Fibroblast of skin of right quadriceps (primary cell): ENCODE measurements around the gene STAT6.
A peak's percentile ranks its signal among the peaks of the same experiment; 100 is the strongest.

Experiments
- DNase-seq: peaks from one replicate; pipeline ENCODE4 v3.0.0-alpha.2; 2013

Gene STAT6

GRCh38 chr12:57111031-57111734 is at the start of gene STAT6:
TSS of gene STAT6 (minus strand) at chr12:57111362. CDS start at chr12:57108278, 3,084 bp downstream.
- peak; percentile 87 for DNase-seq

GRCh38 chr12:57160741-57161140 is 49.6 kb upstream of the STAT6 start:
- no peak for DNase-seq

GRCh38 chr12:57160040-57160439 is 48.9 kb upstream of the STAT6 start:
- no peak for DNase-seq

DNA sequence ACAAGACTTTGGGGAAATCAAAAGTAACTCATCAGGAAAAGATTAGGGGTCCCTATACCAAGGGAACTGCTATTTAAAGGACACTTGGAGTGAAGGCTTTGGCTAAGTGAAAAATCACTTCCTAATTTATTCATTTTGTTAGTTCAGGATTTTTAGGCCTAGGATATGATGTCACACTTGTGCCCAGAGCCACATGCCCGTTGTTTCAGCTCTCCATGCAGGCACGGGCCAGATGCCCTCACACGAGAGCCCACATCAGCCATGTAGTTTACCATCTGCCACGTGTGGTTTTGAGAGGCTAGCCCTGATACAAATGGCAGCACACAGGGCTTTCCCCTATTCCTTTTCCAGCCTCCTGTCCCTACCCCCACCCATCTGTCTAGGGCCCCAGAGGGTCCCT is 48.1 kb upstream of the STAT6 start:
- DNase-seq: no peak

DNA sequence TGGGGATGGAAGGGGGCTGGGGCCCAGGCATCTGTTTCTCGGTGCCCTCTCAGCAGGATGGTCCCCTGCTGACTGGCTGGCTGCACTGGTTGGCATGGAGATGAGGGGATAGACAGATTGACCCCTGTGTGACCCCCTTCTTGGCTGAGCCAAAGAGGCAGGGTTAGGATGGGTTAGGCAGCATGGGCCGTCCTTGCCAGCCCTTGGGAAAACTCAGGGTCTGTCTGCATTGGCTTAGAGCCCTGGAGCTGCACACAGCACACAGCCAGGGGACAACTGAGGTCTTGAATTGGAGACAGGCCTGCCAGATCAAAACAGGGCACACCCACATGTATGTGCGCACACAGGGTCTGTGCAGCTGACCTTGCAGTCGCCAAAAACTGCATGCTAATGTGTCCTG is 47.5 kb upstream of the STAT6 start:
- DNase-seq: no peak

- DNase-seq: no peak
Observed at GRCh38 chr12:57158186-57158585, 47.0 kb upstream of the STAT6 start.

GRCh38 chr12:57157588-57158173 is 46.5 kb upstream of the STAT6 start:
- no peak for DNase-seq

DNA sequence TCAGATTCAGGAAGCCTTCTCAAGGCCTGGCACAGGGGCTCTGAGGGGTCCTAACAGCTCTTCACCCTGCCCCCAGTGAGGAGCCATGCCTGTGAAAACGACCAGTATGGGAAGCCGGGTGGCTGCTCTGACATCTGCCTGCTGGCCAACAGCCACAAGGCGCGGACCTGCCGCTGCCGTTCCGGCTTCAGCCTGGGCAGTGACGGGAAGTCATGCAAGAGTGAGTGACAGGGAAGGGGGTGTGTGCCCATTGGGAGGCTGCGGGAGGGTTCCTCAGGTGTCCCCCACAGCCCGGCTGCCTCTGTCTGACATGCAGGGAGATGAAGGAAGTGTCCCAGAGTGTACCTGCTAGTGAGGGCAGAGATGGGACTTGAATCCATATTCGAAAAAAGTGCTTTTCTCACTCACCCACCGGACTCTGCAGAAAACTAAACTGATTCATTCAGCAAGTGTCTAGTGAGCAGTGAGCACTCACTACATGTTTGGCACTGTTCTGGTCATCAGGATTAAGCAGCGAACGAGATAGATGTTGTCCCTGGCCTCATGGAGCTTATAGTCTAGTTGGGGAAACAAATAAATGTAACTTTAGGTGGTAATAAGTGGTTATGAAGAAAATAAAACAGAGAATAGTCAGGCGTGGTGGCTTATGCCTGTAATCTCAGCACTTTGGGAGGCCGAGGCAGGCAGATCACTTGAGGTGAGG is 45.7 kb upstream of the STAT6 start:
- DNase-seq: no peak

DNA sequence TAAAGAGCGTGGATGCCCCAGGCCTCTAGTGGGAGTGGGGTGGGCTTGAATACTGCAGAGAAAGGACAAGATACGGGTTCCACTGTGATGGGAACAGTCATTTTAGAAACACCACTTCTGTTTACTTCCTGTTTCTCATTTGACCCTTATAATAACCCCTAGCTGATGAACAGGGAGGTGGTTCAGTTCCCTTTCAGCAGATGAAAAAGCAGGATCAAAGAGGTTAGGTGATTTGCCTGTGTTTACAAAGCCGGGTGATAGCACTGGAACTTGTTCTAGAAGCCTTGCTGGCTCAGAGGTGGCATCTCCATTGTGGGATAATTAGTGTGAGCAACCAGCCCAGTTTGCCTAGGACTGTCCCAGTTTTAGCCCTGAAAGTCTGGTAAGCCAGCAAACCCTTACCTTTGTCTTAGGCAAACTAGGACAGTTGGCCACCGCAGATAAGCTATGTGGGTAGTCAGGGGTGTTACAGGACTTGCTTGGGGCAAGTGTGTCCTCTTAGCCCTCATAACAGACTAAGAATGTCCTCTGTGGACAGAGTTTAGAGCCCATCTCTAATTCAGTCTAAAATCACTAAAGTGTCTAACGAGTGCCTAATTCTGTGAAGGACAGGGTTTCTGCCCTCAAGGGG is 43.8 kb upstream of the STAT6 start:
- DNase-seq: no peak

DNA sequence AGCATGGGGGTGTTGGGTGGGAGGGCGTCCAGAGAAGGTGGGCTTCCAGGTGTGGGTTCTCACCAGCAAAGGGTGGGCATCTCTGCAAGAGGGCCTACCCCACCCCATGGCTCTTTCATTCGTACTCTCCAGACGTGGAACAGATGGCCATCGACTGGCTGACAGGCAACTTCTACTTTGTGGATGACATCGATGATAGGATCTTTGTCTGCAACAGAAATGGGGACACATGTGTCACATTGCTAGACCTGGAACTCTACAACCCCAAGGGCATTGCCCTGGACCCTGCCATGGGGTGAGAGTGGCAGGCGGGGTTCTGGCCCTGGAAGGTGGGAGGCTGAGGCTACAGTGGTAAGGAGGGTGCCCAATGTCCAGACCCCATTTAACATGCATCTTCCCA is 42.9 kb upstream of the STAT6 start:
- DNase-seq: no peak

DNA sequence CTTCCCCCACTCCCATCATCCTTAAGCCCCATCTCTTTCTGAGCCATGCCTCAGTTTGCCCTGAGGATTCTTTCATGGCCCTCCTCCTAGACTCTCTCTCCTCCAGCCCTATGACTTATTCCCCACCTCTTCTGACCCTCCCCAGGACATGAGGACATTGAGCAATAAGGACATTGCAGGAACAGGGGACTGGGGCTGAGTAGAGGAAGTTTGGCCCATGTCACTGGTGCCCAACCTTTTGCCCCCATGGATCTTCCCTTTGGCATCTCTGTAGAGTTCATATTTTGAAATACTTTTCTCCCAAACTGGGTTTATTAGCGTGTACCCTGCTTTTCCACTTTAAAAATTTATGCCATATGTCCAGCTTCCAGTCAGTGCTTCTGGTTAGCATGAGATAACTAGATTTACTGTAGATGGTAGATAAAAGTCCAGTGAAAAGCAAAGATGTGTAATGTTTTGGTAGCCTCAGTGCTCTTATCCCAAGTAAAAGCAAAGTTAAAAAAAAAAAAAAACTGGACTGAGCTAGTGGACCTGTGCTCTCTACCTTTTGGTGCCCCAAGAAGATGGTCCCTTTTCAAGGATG is 42.3 kb upstream of the STAT6 start:
- no peak for DNase-seq

GRCh38 chr12:57152639-57153038 is 41.5 kb upstream of the STAT6 start:
- no peak for DNase-seq

GRCh38 chr12:57151741-57152630 is 40.8 kb upstream of the STAT6 start:
- DNase-seq: peak; percentile 79

- DNase-seq: no peak
Observed at GRCh38 chr12:57150400-57151000, 39.3 kb upstream of the STAT6 start.

DNA sequence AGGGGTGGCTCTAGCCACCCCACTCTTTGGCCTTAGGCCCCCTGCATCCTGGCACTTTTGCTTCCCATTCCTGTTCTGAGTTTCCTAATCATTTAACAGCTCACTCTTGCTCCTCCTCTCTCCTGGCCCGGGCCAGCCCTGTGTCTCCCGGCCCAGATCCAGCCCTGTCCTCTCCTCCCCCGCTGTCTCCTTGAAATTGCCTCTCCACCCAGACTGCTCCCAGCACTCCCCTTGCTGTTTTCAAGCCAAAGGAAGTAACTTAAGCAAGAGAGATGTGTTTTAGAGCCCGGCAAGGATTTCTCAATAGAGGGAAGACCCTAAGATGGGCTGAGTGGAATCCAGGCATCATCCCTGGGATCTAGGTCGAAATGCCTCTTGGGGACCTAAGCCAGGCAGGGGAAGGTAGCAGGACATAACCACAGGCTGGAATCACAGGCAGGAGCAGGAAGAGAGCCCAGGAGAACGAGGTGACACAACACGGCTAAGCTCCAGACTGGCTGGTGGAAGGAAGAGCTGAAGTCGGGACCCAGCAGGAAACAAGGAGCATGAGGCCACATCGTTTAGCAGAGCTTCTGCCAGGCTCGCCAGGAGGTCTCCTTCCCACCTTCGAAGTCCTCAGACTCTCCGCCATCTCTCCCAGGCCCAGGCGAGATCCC is 38.2 kb upstream of the STAT6 start:
- DNase-seq: peak; percentile 69

- peak; percentile 55 for DNase-seq
Observed at GRCh38 chr12:57148469-57149244, 37.5 kb upstream of the STAT6 start.

DNA sequence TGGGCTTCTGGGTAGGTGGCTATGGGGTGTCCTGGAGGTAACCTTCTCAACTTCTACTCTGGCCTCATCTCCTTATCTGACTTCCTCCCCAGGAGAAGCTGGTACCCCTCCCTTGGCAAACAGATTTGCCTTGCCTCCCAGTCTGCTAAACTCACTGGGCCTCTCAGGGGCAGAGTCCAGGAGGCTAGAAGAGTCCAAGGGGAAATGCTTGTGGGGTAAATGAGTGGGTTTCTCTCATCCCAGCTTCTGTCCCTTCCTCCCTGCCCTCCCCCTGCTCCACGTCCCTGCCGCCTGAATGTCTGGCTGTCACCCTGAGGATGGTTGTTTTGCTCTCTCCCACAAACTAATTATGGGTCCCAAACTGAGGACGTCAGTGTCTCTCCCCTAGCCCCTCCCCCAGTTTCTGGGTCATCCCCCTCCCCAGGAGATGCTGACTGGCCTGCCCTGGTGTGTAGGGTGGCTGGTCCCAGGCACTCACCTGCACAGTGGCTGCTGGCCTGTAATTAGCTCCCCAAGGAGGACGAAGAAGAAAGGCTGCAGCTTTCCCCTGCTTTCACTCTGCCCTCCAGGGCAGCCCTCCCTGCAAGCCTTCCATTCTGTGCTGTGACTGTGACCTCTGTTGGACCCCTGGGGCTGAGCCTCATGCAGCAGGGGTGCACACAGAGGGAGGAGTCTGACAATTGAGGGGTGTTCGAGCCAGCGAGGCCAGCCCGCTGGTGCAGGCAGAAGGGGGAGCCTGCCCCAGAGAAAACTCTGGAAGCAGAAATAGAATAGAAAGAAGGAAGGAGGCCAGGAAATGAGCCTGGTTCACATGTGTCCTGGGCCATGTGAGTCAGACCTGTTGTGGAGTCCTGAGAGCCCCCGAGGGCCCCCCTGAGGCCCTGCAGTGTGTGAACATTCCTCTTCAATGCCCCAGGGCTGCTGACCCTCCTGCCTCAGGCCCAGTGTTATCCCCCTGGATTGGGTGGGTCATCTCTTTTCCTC is 36.1 kb upstream of the STAT6 start, which contains the start of gene LRP1-AS:
TSS of gene LRP1-AS (minus strand) at position 659 of the 984 bp plus-strand sequence.
- DNase-seq: peak; percentile 60

- no peak for DNase-seq
Observed at GRCh38 chr12:57146092-57146491, 34.9 kb upstream of the STAT6 start.

GRCh38 chr12:57145460-57146059 is 34.4 kb upstream of the STAT6 start:
- DNase-seq: no peak
